HG02642 (cell line): ENCODE data around the gene EGF.
"Not testable (repeated sequence)": the region's sequence is repeated elsewhere in the genome, so short reads cannot be mapped to it uniquely, and the experiment has no call there.

Experiments used
- ATAC-seq: cut with Tn5 transposase; IDR thresholded peaks from one replicate; pipeline ENCODE4 v1.9.1; 2021; ENCODE audit warnings: mild to moderate bottlenecking; ENCODE audit not compliant: unreplicated experiment, poor library complexity

EGF gene

DNA sequence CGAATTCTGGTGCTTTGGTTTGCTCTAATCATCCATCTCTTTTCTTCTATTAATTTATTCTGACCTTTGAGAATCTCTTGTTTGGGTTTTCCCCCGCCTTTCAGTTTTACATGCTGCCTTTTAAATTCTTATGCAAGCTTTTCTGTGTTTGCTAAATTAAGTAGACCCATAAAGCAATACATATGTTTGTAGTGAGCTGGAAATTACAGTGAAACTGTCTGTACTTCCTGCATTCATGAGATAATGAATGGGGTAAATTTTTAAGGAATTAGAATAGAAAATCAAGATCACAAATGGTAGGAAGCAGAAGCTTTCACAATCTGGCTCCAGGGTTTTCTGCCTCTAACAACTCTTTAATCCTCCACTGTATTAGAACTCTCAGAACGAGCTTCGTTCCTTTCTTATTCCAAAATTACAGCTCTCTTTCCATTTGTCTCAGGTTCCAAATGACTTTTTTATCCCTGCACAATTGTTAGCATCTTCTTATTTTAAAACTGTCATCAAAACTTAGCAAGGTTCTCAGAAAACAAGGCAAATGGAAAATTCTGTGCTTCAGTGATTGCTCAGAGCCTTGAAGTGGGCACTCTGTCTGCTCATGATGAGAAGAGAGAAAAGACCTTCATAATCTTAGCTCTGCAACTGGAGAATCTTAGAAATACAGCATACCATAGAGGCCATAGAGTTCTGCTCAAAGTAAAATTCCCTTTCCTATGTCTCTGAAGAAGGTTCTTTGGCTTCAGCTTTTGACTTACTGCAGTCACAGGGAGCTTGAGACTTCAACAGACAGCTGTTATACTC lies 108.2 kb downstream of the EGF start:
- no peak for ATAC-seq

DNA sequence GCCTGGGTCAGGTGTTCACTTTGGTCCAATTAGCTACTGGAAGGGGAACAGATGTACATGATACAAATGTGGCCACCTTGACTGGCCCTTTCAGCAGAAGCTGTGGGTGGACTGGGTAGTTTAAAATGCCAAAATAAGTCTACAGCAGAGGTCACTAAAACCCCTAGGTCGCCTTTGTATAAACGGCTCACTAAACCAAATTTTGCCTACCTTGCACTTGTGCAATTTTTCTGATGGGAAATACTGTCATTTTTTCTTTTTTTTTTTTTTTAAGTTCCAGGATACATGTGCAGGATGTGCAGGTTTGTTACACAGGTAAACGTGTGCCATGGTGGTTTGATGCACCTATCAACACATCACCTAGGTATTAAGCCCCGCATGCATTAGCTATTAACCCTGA lies 109.8 kb downstream of the EGF start:
- ATAC-seq = no peak

- no peak for ATAC-seq
Observed at GRCh38 chr4:110025056-110025455, 112.4 kb downstream of the EGF start.

DNA sequence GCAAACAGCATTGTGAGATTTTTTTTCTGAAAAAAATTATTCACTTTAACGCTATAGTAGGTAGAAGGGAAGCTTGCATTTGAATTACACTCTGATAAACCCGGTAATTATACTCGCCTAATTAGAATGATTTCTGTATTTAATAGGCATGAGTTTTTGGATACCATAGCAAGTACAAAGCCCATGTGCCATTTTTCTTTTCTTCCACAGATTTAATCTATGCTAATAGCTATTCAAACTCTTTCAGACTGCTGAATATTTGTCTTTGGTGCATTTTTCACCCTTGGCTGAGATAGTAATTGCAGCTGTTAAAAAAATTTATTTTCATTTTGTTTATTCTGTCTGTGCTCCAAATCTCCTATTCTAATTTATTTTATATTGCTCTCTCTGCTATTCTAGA lies 113.0 kb downstream of the EGF start:
- ATAC-seq = no peak

GRCh38 chr4:110032603-110033002 lies 119.9 kb downstream of the EGF start:
- ATAC-seq = no peak

DNA sequence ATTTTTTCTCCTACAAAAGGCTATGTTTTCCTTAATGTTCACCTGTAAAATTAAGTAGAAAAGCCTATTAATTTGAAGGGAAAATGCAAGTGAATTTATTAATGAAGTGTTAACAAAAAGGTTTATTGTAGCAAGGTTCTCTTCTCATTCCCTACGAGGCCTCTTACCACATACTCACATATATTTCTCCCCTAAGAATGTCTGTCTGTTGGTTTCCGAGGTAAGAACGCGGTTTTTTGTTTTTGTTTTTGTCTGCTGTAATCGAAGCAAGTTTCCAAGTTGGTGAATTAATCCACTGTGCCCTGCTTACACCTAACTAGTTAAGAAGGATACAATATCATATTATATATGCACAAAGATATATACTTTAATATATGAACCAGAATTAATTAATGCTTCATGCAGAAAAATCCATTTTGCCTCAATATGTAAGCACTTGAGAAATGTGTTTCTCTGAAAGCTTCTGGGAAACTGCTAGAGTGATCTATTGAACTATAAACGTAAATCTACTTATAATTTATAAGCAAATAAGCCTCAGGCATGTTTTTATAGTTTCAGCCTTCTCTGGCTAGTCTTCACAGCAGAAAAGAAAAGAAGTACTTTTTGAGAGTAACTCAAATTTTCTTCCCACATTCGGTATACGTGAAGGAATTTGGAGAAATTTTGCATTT lies 120.8 kb downstream of the EGF start:
- ATAC-seq = no peak

DNA sequence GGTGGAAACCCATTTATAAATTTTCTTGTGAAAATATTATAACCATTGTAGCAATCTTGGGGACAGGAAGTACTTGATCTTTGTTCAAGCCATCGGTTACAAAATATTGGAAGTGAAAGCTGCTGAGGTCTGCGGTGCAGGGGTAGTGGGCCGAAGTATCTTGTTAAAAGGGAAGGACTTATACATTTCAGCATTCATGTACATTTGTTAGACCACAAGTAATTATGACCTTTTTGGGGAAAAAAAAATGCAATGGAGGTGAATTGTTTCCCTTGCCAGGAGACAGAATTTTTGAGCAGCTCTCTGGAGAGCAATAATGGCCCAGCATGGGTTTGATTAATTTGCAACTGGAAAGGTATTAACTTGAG lies 121.3 kb downstream of the EGF start:
- peak; percentile 91 for ATAC-seq

GRCh38 chr4:110039164-110039563 lies 126.5 kb downstream of the EGF start:
- not testable (repeated sequence) for ATAC-seq

DNA sequence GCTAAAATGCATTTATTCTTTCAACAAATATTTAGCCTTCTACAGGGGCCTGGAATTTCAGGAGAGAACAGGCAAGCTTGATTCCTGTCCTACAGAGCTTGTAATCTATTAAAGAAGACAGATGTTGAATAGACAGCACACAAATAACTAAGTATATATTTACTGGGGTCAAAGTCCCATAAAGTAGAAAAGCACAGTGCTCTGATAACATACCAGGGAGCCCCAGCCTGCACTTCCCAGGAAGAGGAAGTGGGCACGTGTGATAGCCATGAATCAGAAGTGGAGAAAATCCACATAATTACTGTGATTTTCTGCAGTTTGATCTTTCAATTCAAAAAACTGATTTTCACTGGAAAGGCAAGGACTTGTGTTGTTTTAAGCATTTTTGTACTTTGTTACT lies 129.1 kb downstream of the EGF start:
- ATAC-seq = no peak

GRCh38 chr4:110042545-110043517 lies 130.1 kb downstream of the EGF start:
- ATAC-seq = no peak

- ATAC-seq = no peak
Observed at GRCh38 chr4:110046588-110047049, 133.9 kb downstream of the EGF start.

GRCh38 chr4:110049951-110050925 lies 137.6 kb downstream of the EGF start:
- no peak for ATAC-seq

- ATAC-seq = peak; percentile 83
Observed at GRCh38 chr4:110055158-110055768, 142.6 kb downstream of the EGF start.

GRCh38 chr4:110058677-110059076 lies 146.0 kb downstream of the EGF start:
- no peak for ATAC-seq

DNA sequence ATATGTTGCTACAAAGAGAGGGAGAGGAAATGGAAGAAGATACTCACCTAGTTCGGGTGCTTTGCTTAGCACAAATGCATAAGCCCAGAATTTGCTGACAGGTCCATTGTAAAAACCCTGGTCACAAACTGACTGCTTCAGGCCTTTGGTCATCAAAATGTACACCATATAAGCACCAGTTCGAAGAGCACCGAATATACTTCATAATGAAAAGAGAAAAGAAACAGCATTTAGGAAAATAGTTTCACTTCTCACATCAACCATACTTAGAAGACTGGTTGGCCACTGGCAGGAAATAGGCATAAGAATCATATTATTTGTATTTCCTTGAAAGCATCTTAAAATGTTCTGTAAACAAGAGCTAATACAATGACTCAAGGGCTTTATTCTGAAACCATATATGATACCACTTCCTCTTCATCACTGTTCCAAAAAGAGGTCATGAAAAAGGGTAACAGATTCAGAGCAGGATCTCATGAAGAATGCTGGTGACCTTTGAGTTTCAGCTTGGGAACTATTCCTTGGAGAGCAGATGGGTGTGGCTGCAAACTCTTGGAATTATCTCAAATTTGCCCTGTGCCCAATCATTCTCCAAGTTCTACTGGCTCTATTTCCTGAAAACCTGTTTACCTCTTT lies 147.0 kb downstream of the EGF start:
- ATAC-seq = peak; percentile 72

DNA sequence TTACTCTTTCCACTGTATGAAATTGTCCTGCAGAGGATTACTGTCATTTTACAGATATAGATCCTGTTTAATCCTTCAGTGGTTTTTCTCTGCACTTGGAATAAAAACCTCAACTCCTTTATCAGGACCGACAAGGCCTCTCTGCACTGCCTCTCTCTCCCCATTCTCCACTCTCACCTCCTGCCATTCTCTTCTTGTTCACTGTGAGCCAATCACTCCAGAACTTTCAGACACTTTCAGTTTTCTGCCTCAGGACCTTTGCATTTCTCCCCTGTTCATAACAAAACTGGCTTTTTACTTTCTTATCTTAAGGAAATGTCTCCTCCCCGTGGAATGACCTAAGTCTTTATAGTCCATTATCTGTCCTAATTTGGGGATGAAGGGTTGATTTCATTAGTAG lies 148.4 kb downstream of the EGF start:
- no peak for ATAC-seq
